HepG2 (cell line): ENCODE data around the gene MIGA2. TPM values are rescaled to one million over a fixed set of nuclear protein-coding genes. Genes with fewer than 3 reads are reported as not detected.

ENCODE experiments used
- ATAC-seq: fragments of 200-7000 bp; cut with Tn5 transposase; 3 replicates; pipeline ENCODE4 v1.9.1; 2020; ENCODE audit warnings: mild to moderate bottlenecking, moderate library complexity
- Bru-seq: library from RNA; stranded (reverse); fragments of 400-500 nt; gene quantifications from one replicate; lab custom pipeline; 2021; lab: Mats Ljungman, UMichigan
- BruChase-seq, 2 experiments: library from RNA; stranded (reverse); fragments of 400-500 nt; gene quantifications; one replicate each; lab custom pipeline; 2021; lab: Mats Ljungman, UMichigan
- BruUV-seq: library from RNA; stranded (reverse); fragments of 400-500 nt; replicated peaks from 2 replicates; lab custom pipeline; 2021; lab: Mats Ljungman, UMichigan
- CTCF ChIA-PET: fragments of 300-600 bp; formaldehyde crosslinking; extraction: SDS; loops from one replicate; lab custom pipeline; 2021; ENCODE audit warnings: low total read pairs, inconsistent platforms, low intra/inter-chr PET ratio; lab: Yijun Ruan, JAX
- POLR2A ChIA-PET: fragments of 350-600 bp; sonication (Branson Sonifier 250); formaldehyde crosslinking; loops from one replicate; lab custom pipeline; 2020; ENCODE audit warnings: antibody characterized with exemption, inconsistent platforms; lab: Yijun Ruan, JAX
- DNase-seq: peaks from one replicate; pipeline ENCODE4 v3.0.0-alpha.2; 2015; ENCODE audit warnings: low spot score
- FAIRE-seq: peaks from 3 replicates; lab custom pipeline; 2011; peaks lifted over from hg19 to GRCh38; lab: Jason Lieb, UNC
- H2AFZ ChIP-seq: one replicate; pipeline ENCODE4 v1.6.1; 2011; ENCODE audit warnings: low read length, inconsistent platforms
- H3K27ac ChIP-seq: fragments of 300-600 bp; 3 replicates; pipeline ENCODE4 v1.8.0; 2011; ENCODE audit warnings: mixed run types, mild to moderate bottlenecking, mixed read lengths, low read length, inconsistent platforms; ENCODE audit not compliant: insufficient read depth; ENCODE audit errors: extremely low read length
- H3K27me3 ChIP-seq, 2 experiments: fragments of 200-600 bp in 1 of 2; 2 replicates in 1 of 2; 3 replicates in 1 of 2; pipeline versions ENCODE4 v1.6.0 to v1.8.0; 2011; ENCODE audit warnings: low read length in 2 of 2, mild to moderate bottlenecking in 2 of 2, moderate library complexity in 2 of 2, inconsistent platforms in 1 of 2; ENCODE audit not compliant: insufficient read depth in 2 of 2, control insufficient read depth in 1 of 2
- H3K36me3 ChIP-seq, 2 experiments: fragments of 200-600 bp in 1 of 2; replicated peaks in 1 of 2; 2 replicates in 1 of 2; 3 replicates in 1 of 2; pipeline versions ENCODE4 v1.5.1 to v1.8.0; 2011; ENCODE audit warnings: low read length in 2 of 2, inconsistent platforms in 1 of 2; ENCODE audit not compliant: insufficient read depth in 2 of 2, control insufficient read depth in 1 of 2
- H3K4me1 ChIP-seq: 2 replicates; pipeline ENCODE4 v1.5.1; 2012; ENCODE audit warnings: low read length, inconsistent platforms; ENCODE audit not compliant: insufficient read depth
- H3K4me2 ChIP-seq: 2 replicates; pipeline ENCODE4 v1.6.0; 2011; ENCODE audit warnings: low read depth, low read length, inconsistent platforms
- H3K4me3 ChIP-seq, 3 experiments: fragments of 200-600 bp in 1 of 3; sonication (generic), shearing (Covaris generic) in 1 of 3; replicated peaks in 1 of 3; 2 replicates each; pipeline ENCODE4 v1.5.1; 2011 to 2016; ENCODE audit warnings: low read length in 3 of 3, inconsistent platforms in 2 of 3, low read depth in 2 of 3, mild to moderate bottlenecking in 2 of 3, control low read depth in 1 of 3, mixed read lengths in 1 of 3; ENCODE audit not compliant: insufficient read depth in 1 of 3
- H3K79me2 ChIP-seq: one replicate; pipeline ENCODE4 v1.6.1; 2011; ENCODE audit warnings: low read length, inconsistent platforms; ENCODE audit not compliant: insufficient read depth
- H3K9ac ChIP-seq: 2 replicates; pipeline ENCODE4 v1.6.0; 2011; ENCODE audit warnings: mild to moderate bottlenecking, low read depth, low read length, inconsistent platforms; ENCODE audit not compliant: insufficient read depth
- H3K9me3 ChIP-seq: 2 replicates; pipeline ENCODE4 v1.5.1; 2012; ENCODE audit warnings: mild to moderate bottlenecking, low read length
- H4K20me1 ChIP-seq: 2 replicates; pipeline ENCODE4 v1.6.0; 2011; ENCODE audit warnings: inconsistent platforms, mild to moderate bottlenecking, low read length, moderate library complexity; ENCODE audit not compliant: insufficient read depth
- ATF7-NPFF ChIP-seq: sonication (generic); formaldehyde crosslinking; IDR thresholded peaks from 2 replicates; pipeline ENCODE4 v1.8.1; 2023; ENCODE audit warnings: mild to moderate bottlenecking, low read depth, missing genetic modification reagents, moderate library complexity
- E2F2 ChIP-seq: sonication (generic); formaldehyde crosslinking; IDR thresholded peaks from 2 replicates; pipeline ENCODE4 v1.4.0; 2020; ENCODE audit warnings: missing genetic modification reagents, borderline replicate concordance
- RFXAP ChIP-seq: sonication (generic); formaldehyde crosslinking; IDR thresholded peaks from 2 replicates; pipeline ENCODE4 v1.4.0; 2020; ENCODE audit warnings: missing genetic modification reagents, borderline replicate concordance
- ZBTB46 ChIP-seq: sonication (generic); formaldehyde crosslinking; IDR thresholded peaks from 2 replicates; pipeline ENCODE4 v1.4.0; 2020; ENCODE audit warnings: mild to moderate bottlenecking, missing genetic modification reagents, borderline replicate concordance
- ZNF260 ChIP-seq: sonication (generic); formaldehyde crosslinking; IDR thresholded peaks from 2 replicates; pipeline ENCODE4 v1.4.0; 2020; ENCODE audit warnings: missing genetic modification reagents, low read depth, mild to moderate bottlenecking, borderline replicate concordance
- ZNF343 ChIP-seq: sonication (generic); formaldehyde crosslinking; IDR thresholded peaks from 2 replicates; pipeline ENCODE4 v1.4.0; 2020; ENCODE audit warnings: mild to moderate bottlenecking, missing genetic modification reagents
- ZNF468 ChIP-seq: sonication (generic); formaldehyde crosslinking; IDR thresholded peaks from 2 replicates; pipeline ENCODE4 v1.8.0; 2022; ENCODE audit warnings: mild to moderate bottlenecking, moderate library complexity, missing genetic modification reagents
- ZNF552 ChIP-seq: sonication (generic); formaldehyde crosslinking; IDR thresholded peaks from 2 replicates; pipeline ENCODE4 v1.9.0; 2022; ENCODE audit warnings: missing genetic modification reagents, mild to moderate bottlenecking, borderline replicate concordance
- ZNF704 ChIP-seq: sonication (generic); formaldehyde crosslinking; IDR thresholded peaks from 2 replicates; pipeline ENCODE4 v1.8.1; 2023; ENCODE audit warnings: mild to moderate bottlenecking, inconsistent platforms, moderate library complexity, missing genetic modification reagents, borderline replicate concordance
- ZUFSP ChIP-seq: sonication (generic); formaldehyde crosslinking; IDR thresholded peaks from 2 replicates; pipeline ENCODE4 v1.9.0; 2021; ENCODE audit warnings: missing genetic modification reagents, mild to moderate bottlenecking, borderline replicate concordance
- WGBS: methylation state at CpG from one replicate; pipeline ENCODE4 v1.1.6; 2017; ENCODE audit warnings: low lambda C conversion rate; 5-methylcytosine and 5-hydroxymethylcytosine counted together
- in situ Hi-C: cut with HindIII; loops from 2 replicates; pipeline ENCODE4 v1.10.0; 2017; ENCODE audit warnings: low pct_unique_long_range_greater_than_20kb; ENCODE audit not compliant: extremely low pct_ligation_motif_present
- intact Hi-C: fragments of 100-400 bp; cut with micrococcal nuclease; formaldehyde crosslinking; loops from one replicate; pipeline ENCODE4 v1.10.0; 2022; ENCODE audit not compliant: unreplicated experiment
- long read RNA-seq, 2 experiments: library from RNA in 1 of 2; library from polyadenylated mRNA in 1 of 2; stranded (forward) in 1 of 2; unstranded in 1 of 2; transcript quantifications; one replicate each; pipeline ENCODE4 v2.0.0, GENCODE V29; 2019 to 2022
- polyA minus RNA-seq, 3 experiments: library from RNA; depleted of rRNA, polyadenylated mRNA; stranded (reverse); fragments of >200 nt; gene quantifications; 2 replicates each; pipeline ENCODE4 v1.2.3, GENCODE V29; 2011; ENCODE audit warnings: low replicate concordance in 1 of 3
- polyA plus RNA-seq, 8 experiments: library from polyadenylated mRNA; depleted of rRNA in 3 of 8; stranded (reverse) in 7 of 8; unstranded in 1 of 8; fragments of >200 nt; fragmentation: Illumina TruSeq in 4 of 8; extraction: Trizol in 4 of 8; gene quantifications; 2 replicates each; pipeline versions ENCODE4 v1.2.1 to v1.2.3, GENCODE V29; 2011 to 2016; ENCODE audit warnings: low read depth in 4 of 8, missing spikeins in 1 of 8, mixed read lengths in 1 of 8; ENCODE audit not compliant: insufficient read depth in 1 of 8
- total RNA-seq, 5 experiments: library from RNA; depleted of rRNA; stranded (reverse); fragments of >200 nt; fragmentation: Illumina TruSeq; extraction: Trizol; gene quantifications; 2 replicates each; pipeline ENCODE4 v1.2.3, GENCODE V29; 2016; ENCODE audit warnings: low read depth in 1 of 5

Gene MIGA2
- total RNA-seq (2016; rRNA removed; fragmentation: Illumina TruSeq; extraction: Trizol) (8.9 and 17.1 TPM in 2 replicates), polyA plus RNA-seq (2011; rRNA removed) (10.8 and 12.2 TPM in 2 replicates), polyA minus RNA-seq (2011; rRNA and poly(A)+ RNA removed; ENCODE audit: low replicate concordance) (17.4 and 26.1 TPM in 2 replicates), Bru-seq, nascent RNA (percentile 42 among the genes with signal in this experiment), BruChase-seq, experiment 1, labeled RNA remaining after a 6-hour chase (percentile 58 among the genes with signal in this experiment), BruChase-seq, experiment 2, labeled RNA remaining after a 2-hour chase (percentile 52 among the genes with signal in this experiment)
- 5.8 TPM in 2 replicates for total RNA-seq (2016; cell fraction: cytosol; rRNA removed; fragmentation: Illumina TruSeq; extraction: Trizol; ENCODE audit: low read depth)
- total RNA-seq (2016; cell fraction: insoluble cytoplasmic fraction; rRNA removed; fragmentation: Illumina TruSeq; extraction: Trizol), result 8.3 and 17.7 TPM in 2 replicates
- 6.6 and 6.9 TPM in 2 replicates for total RNA-seq (2016; cell fraction: membrane; rRNA removed; fragmentation: Illumina TruSeq; extraction: Trizol)
- total RNA-seq (2016; cell fraction: nucleus; rRNA removed; fragmentation: Illumina TruSeq; extraction: Trizol), result 22.2 and 26.2 TPM in 2 replicates
- 4.8 and 7.2 TPM in 2 replicates for polyA plus RNA-seq (2011; cell fraction: cytosol; rRNA removed)
- 118 and 145 TPM in 2 replicates for polyA plus RNA-seq (2011; cell fraction: nucleus; rRNA removed)
- 3.9 and 9.8 TPM in 2 replicates for polyA plus RNA-seq (2012)
- 1.3 and 1.6 TPM in 2 replicates for polyA plus RNA-seq (2016; cell fraction: cytosol; fragmentation: Illumina TruSeq; extraction: Trizol; ENCODE audit: low read depth)
- 5.8 and 6.3 TPM in 2 replicates for polyA plus RNA-seq (2016; cell fraction: insoluble cytoplasmic fraction; fragmentation: Illumina TruSeq; extraction: Trizol; ENCODE audit: low read depth)
- polyA plus RNA-seq (2016; cell fraction: membrane; fragmentation: Illumina TruSeq; extraction: Trizol; ENCODE audit: low read depth), result 3.4 and 4.3 TPM in 2 replicates
- polyA plus RNA-seq (2016; cell fraction: nucleus; fragmentation: Illumina TruSeq; extraction: Trizol; ENCODE audit: insufficient read depth, low read depth), result 44.0 and 50.8 TPM in 2 replicates
- 4.4 and 5.0 TPM in 2 replicates for polyA minus RNA-seq (2011; cell fraction: cytosol; rRNA and poly(A)+ RNA removed)
- 18.5 and 19.6 TPM in 2 replicates for polyA minus RNA-seq (2011; cell fraction: nucleus; rRNA and poly(A)+ RNA removed)
- long read RNA-seq, experiment 1, partial matches to known transcripts, result 2 of 8 reads
- long read RNA-seq, experiment 1, other reads (novel, unspliced or antisense), result 6 of 8 reads
- long read RNA-seq, experiment 2, partial matches to known transcripts, result 14 of 16 reads
- long read RNA-seq, experiment 2, other reads (novel, unspliced or antisense), result 1 of 16 reads

GRCh38 chr9:129036241-129036922 lies at the start of gene MIGA2:
TSS of gene MIGA2 (plus strand) at chr9:129036626. CDS start at chr9:129040595, 3,969 bp downstream.
- DNase-seq, result peak; percentile 98
- in situ Hi-C loops (no loop called here), intact Hi-C loops (loop anchor here (5.0 kb wide), 1 partner anchor 46 kb away; the partner anchor contains the start of gene DOLPP1)
- H3K79me2 ChIP-seq, result peaks cover 6% of the 10 kb centered on the region
- no TSS peak for BruUV-seq
- no peaks in the 10 kb centered on the region for H3K9me3 ChIP-seq
- peaks cover under 1 to 3% of the 10 kb centered on the region in 2 experiments; a peak in 3 of 5 replicates for H3K36me3 ChIP-seq
- ChIA-PET CTCF (no interaction called here), POLR2A (interaction anchor here (0.6 to 1.4 kb wide), 13 partner anchors 8 to 339 kb away, joined by 3 to 10 read pairs (median 3); partner anchors contain the start of genes DOLPP1, PTPA and SH3GLB2)
- WGBS, result 0% methylated on average over 27 of the region's 49 CpGs
- peak within 1 kb of the TSS; percentile 76 for H3K9ac ChIP-seq
- H3K4me2 ChIP-seq, result peak within 1 kb of the TSS; percentile 96
- peak within 1 kb of the TSS; percentile 100 for H2AFZ ChIP-seq
- H3K4me3 ChIP-seq, result peak within 1 kb of the TSS; percentile 73 to 97 (median 96)
- peak within 1 kb of the TSS; percentile 77 for H3K27ac ChIP-seq
- no peaks in the 10 kb centered on the region for H4K20me1 ChIP-seq
- FAIRE-seq, result peak; percentile 96
- H3K4me1 ChIP-seq, result peaks cover 27% of the 10 kb centered on the region
- H3K27me3 ChIP-seq, result no peaks in the 10 kb centered on the region; a peak in 1 of 5 replicates
- peak; percentile 86 for ATAC-seq
- TF ChIP-seq ZNF343, result 0 out of 2 replicates have a peak, but pooled peaks have one; percentile 10
- TF ChIP-seq ZNF260, result no peak
- no peak for TF ChIP-seq E2F2
- no peak for TF ChIP-seq ZBTB46
- 0 out of 2 replicates have a peak, but pooled peaks have one; percentile 53 for TF ChIP-seq ZNF552 (CRISPR knock-in tag)
- no peak for TF ChIP-seq ZUFSP (CRISPR knock-in tag)
- TF ChIP-seq RFXAP (CRISPR knock-in tag), result 0 out of 2 replicates have a peak, but pooled peaks have one; percentile 28
- TF ChIP-seq ZNF704 (CRISPR knock-in tag), result no peak
- TF ChIP-seq ZNF468, result no peak
- peak; percentile 22; the same call in 1 of the 2 replicates for TF ChIP-seq ATF7-NPFF (CRISPR knock-in tag)
